EL (cell line): ENCODE measurements around the gene CTNND2.

ENCODE experiments used
- DNase-seq: peaks from one replicate; pipeline ENCODE4 v3.0.0-alpha.2; 2016

CTNND2 gene

GRCh38 chr5:11239261-11240015, 664.8 kb downstream of the CTNND2 start:
- no peak for DNase-seq

- no peak for DNase-seq
Observed at GRCh38 chr5:11234501-11234911, 669.7 kb downstream of the CTNND2 start.

GRCh38 chr5:11230890-11231289, 673.4 kb downstream of the CTNND2 start:
- no peak for DNase-seq

DNA sequence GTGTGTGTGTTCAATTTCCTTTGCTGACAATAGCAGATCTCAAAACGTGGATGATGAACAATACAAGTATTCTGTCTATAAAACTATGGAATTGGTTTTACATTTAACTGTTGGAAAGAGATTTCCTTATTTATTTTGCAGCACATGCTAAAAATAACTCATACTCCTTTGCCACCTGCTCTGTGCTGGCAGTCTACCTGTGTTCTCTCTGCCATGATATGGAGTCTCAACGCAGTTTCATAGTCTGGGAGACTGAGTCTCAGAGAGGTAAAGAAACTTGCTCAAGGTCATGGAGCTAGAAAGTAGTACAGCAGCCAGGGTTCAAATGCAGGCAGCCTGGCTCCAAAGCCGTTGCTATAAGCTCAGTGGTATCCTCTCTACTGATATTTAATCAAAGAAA, 677.2 kb downstream of the CTNND2 start:
- DNase-seq, result no peak

DNA sequence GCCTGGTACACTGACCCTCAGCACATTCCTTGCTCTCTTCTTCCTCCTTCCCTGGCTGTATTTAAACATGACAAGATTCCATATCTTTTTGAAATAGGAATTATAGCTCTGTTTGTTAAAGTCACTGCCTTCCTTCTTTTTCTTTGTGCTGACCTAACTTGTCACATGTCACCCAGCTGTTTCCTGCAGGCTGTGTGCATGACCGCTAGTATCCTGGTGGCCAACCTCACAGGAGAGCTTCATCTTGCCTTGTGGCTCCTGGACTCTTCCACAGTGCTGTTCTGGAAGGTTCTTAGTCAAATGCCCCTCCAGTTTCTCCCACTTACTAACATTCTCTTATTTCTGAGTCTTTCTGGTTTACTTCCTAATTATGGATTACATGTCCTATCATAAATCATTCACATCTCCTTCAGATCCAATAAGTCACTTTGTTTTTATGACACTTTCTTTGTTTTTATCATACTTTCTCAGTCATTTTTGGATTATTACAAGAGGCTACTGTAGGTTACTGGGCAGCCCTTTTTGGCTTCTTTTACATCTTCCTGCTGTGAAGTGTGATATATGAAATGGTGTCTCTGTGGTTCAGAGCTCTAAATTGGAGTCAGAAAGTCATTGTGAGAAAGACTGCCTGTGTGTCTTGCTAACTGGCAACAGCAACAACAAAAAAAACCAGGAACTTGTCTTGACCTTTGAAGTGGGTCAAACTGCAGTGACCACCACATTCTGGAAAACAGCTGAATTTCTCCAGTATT, 679.6 kb downstream of the CTNND2 start:
- DNase-seq, result no peak

DNA sequence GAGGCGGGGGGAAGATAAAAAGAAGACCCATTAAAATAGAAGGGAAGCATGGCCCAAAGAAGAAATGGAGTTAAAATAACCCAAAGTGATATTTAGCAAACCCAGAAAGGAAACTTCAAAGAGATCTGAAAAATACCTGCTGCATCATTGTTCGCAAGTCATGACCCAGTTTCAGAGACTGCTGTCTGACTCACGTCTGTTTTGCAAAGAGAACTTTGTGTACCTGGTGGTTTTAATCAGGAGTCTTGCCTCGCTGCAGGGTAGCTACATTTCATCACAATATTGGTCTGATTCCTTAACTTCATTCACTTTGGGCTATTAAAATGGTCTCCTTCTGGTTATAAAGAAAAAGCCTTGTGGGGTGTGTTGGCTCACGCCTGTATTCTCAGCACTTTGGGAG, 682.1 kb downstream of the CTNND2 start:
- no peak for DNase-seq

DNA sequence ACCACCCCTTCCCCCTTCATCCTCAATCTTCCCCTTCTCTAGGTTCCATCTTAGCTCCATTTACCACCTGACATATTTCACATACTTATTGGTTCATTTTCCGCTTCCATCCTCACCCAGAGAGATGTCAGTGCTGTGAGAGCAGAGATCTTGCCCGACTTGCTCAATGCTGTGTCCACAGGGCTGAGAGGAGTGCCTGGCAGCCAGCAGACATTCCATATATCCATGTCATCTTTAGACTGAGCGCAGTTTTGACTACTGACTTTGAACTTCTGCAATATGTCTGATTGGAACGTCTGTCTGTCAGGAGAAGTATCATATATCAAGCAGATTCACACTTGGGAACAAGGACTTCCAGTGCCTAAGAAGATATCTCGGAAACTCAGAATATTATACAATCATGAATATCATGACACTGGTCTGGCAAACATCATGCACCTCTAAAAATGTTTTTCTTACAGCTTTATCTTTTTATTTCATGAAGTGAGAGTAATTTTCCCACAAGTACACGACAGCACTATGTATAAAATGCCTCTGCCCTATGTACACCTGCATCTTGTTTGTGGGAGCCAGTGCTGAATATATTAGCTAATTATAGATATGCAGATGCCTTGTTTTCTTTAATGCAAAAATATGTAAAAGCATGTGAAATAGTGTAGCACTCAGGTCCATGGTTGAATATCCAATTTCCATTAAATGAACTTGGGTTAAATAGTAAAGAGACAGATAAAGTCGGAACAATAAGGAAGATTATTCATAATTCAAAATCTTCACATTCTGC, 689.2 kb downstream of the CTNND2 start:
- no peak for DNase-seq

DNA sequence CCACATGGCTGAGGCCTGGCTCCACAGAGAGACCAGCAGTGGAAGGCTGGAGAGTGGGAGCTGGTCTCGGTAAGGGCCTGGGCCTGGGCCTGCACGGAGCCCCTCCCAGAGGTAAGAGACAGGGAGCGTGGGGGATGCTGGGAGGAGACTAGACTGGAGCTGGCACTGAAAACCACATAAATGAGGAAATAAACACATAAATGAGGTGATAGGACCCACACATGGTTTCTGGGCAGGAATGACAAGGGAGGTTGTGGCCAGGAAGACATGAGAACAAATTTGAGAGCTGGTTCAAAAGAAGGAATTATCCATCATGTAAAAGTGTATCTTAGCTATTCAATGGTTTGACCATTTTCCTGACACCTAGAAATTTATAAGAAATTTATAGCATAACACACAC, 691.5 kb downstream of the CTNND2 start:
- no peak for DNase-seq

DNA sequence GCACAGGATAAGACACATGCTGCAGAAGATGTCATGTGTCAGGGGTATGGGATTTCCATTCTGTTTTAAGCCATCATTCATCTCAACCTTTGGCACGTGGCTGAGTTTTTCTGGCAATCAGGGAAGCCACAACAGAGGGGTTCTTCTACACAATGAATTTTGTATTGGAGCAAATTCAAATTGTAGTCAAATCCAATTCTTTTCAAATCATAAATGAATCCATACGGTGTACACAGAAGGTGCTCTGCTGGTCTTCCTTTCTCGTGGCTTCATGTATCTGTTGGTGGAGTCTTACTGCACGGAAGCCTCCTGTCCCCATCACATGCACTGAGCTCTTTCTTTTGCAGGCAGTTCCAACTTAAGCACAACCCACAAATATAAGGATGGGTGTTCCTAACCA, 706.5 kb downstream of the CTNND2 start:
- DNase-seq, result no peak

DNA sequence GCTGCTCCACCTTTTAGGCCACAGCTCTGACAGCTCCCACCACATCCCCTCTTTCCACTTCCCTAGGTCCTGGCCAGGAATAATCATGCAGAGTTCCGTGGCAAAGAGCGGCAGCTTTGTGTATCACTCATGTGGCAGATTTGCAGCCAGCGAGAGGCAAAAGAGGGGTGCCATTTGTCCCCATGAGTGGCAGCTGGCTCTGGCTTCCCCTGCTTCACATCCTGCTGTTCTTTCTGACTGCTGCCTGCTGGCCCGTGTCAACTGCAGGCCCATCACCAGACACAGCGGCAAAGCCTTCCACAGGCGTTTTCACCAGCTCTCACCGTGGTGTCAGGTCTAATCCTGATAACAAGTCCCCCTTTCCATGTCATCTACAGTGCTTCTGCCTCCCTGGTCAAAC, 712.6 kb downstream of the CTNND2 start:
- DNase-seq, result no peak

DNA sequence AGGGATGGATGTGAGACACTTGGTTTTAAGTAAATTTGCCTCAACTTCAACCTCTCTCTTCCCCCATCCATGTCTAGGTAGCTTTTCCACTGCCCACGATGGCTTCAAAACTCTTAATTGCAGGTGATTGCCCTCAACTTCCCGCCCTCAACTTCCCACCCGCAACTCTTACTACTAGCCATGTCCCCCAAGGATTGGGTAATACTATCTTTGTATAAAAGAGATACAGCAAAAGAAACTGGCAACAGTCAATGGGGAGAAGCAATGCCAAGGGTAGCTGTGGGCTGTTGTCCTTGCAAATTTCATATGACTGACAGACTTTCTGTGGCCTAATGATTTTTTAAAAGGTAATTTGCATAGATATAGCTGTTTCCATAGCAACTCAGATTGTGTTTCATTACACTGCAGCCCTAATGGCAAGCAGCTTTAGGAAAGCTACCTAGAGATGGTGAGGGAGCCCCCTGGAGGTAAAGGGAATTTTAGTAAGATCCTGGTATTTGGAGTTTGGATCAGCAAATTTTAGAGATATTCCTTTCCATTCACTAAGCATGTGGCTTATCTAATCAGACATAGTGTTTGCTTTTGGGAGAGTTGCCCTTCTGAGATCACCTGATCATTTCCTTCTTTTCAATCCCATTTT, 721.7 kb downstream of the CTNND2 start:
- peak; percentile 40 for DNase-seq

DNA sequence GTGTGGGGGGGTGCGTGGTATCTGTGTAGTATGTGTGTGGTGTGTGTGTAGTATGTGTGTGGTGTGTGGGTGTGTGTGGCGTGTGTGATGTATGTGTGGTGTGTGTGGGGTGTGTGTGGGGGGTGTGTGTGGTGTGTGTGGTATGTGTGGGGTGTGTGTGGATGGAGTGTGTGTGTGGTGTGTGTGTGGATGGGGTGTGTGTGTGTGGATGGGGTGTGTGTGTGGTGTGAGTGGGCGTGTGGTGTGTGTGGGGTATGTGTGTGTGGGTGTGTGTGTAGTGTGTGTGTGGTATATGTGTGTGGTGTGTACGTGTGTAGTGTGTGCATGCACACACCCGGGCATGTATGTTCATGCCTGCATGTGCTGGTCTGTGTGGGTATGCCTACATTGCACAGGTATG, 722.3 kb downstream of the CTNND2 start:
- DNase-seq, result no peak

- DNase-seq, result no peak
Observed at GRCh38 chr5:11180890-11181289, 723.4 kb downstream of the CTNND2 start.

- DNase-seq, result no peak
Observed at GRCh38 chr5:11177999-11178711, 726.1 kb downstream of the CTNND2 start.

DNA sequence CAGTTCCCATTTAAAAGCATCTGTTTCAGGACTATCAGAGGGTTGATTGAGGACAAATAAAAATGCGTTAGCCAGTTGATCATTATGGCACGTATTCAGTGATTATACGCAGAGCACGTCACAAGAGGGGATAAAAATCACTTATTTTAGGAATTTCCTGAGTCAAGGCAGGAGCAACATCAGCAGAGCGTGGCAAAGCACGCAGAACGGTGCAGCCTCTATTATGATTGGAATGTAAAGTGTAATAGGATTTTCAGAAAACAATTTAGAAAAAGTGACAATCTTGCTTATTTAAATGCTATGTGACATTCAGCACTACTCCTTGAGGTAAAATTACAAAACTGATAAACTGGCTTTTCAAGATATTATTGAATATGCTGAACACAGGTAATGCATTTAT, 729.7 kb downstream of the CTNND2 start:
- DNase-seq, result no peak

- DNase-seq, result no peak
Observed at GRCh38 chr5:11172484-11172883, 731.8 kb downstream of the CTNND2 start.

GRCh38 chr5:11171236-11171635, 733.0 kb downstream of the CTNND2 start:
- no peak for DNase-seq

GRCh38 chr5:11166923-11167322, 737.3 kb downstream of the CTNND2 start:
- DNase-seq, result no peak

GRCh38 chr5:11164531-11165294, 739.5 kb downstream of the CTNND2 start:
- no peak for DNase-seq

- DNase-seq, result no peak
Observed at GRCh38 chr5:11157132-11157531, 747.1 kb downstream of the CTNND2 start.

DNA sequence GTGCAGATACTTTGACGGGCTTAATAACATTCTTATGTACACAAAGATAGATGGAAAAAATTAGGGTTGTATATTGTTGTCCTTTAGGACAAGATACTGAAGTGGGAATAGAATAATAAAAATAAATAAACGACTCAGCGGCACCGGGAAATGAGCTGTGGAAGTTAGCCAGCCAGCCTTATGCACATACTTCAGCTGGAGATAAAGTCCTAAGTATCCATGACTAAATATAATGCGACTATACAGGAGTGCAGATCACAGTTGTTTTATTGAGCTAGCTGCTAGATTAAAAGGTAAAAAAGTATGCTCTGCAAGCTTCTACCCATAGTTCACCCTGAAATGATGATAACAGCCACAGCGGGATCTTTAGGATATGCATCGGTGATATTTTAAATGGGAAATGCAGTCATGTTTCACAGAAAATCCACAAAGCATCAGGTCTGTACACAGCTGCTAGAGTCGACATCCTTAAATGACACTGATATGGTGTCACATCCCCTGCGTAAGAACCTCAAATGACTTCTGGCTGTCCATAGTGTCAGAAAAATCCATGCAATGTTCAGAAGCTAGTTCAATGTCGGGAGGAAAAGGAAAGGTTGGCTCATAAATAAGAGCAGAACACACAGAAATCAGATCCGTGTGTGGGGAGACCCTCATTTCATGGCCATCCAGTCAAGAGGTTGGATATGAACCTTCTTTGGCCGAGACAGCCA, 750.4 kb downstream of the CTNND2 start:
- DNase-seq, result no peak
